Tibial artery (tissue), 4 donors: ENCODE measurements around the gene CYTIP.

ENCODE experiments used
- DNase-seq, 2 donors: peaks; one replicate each; pipeline ENCODE4 v3.0.0-alpha.2; 2019
- H3K27ac ChIP-seq, 2 donors: fragments of 200-600 bp; sonication (generic) in 1 of 2; 1 replicate in 1 of 2; 2 replicates in 1 of 2; pipeline ENCODE4 v1.5.1; 2018 to 2019; ENCODE audit warnings: mild to moderate bottlenecking in 1 of 2
- H3K27me3 ChIP-seq, 2 donors: fragments of 200-600 bp; sonication (generic) in 1 of 2; one replicate each; pipeline versions ENCODE4 v1.5.1 to v1.6.0; 2016 to 2019
- H3K36me3 ChIP-seq, 3 donors: fragments of 200-600 bp; sonication (generic) in 2 of 3; one replicate each; pipeline ENCODE4 v1.5.1; 2016 to 2019; ENCODE audit warnings: mild to moderate bottlenecking in 2 of 3
- H3K4me1 ChIP-seq, 4 donors: fragments of 200-600 bp; sonication (generic) in 2 of 4; 1 replicate in 3 of 4; 2 replicates in 1 of 4; pipeline ENCODE4 v1.5.1; 2016 to 2019
- H3K4me3 ChIP-seq, 2 donors: fragments of 200-600 bp; sonication (generic) in 1 of 2; 1 replicate in 1 of 2; 2 replicates in 1 of 2; pipeline ENCODE4 v1.5.1; 2018 to 2019; ENCODE audit warnings: mild to moderate bottlenecking in 2 of 2
- H3K9me3 ChIP-seq, 3 donors: fragments of 200-600 bp; sonication (generic) in 1 of 3; one replicate each; pipeline ENCODE4 v1.5.1; 2016 to 2019
- CTCF ChIP-seq, 2 experiments: fragments of 200-600 bp in 1 of 2; fragments of 450-650 bp in 1 of 2; IDR thresholded peaks; one replicate each; pipeline ENCODE4 v1.5.1; 2017 to 2019; ENCODE audit warnings: antibody characterized with exemption in 2 of 2, mild to moderate bottlenecking in 1 of 2, moderate library complexity in 1 of 2
- intact Hi-C: fragments of 100-400 bp; cut with DNase I; formaldehyde crosslinking; loops from one replicate; pipeline ENCODE4 v1.15.0; 2023; ENCODE audit warnings: low total_unique reads

The CYTIP gene

GRCh38 chr2:157460897-157461296 lies 17.0 kb upstream of the CYTIP start:
- Histone ChIP-seq H3K27ac (no peak overlapping the region), H3K4me3 (no peak overlapping the region)
- intact Hi-C loops: no loop called here

GRCh38 chr2:157460384-157460837 lies 16.5 kb upstream of the CYTIP start:
- Histone ChIP-seq H3K27ac (no peak overlapping the region), H3K4me3 (no peak overlapping the region), H3K4me1 (no peaks in the 10 kb centered on the region), H3K36me3 (no peaks in the 10 kb centered on the region), H3K9me3 (no peaks in the 10 kb centered on the region), H3K27me3 (no peaks in the 10 kb centered on the region)
- no peak for DNase-seq
- TF ChIP-seq CTCF (IDR thresholded peaks at IDR 0.05): no peak
- intact Hi-C loops: no loop called here

More at GRCh38 chr2:157460897-157461296, 17.0 kb upstream of the CYTIP start:
- Histone ChIP-seq H3K4me1 (no peaks in the 10 kb centered on the region), H3K27me3 (no peaks in the 10 kb centered on the region), H3K9me3 (no peaks in the 10 kb centered on the region), H3K36me3 (no peaks in the 10 kb centered on the region)
- TF ChIP-seq CTCF (IDR thresholded peaks at IDR 0.05): no peak
- DNase-seq: no peak

DNA sequence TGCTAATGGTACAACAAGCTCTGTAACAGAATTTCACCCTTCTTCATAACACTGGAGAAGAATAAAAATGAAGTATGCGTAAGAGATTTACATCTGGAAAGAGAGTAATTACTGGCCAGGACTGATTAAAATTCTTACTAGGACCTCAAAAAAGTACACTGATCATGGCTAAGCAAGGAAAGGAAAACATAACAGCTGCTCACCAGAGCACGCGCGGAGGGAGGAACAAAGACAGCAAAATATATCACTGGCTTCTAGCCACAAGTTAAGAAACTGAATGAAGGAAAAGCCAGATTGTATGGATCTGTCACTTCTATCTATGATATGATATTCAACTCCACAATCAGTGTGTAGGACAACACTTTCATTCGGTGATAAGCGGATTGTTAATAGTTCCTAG lies 15.6 kb upstream of the CYTIP start:
- Histone ChIP-seq H3K9me3 (no peaks in the 10 kb centered on the region), H3K4me1 (no peaks in the 10 kb centered on the region), H3K27me3 (no peaks in the 10 kb centered on the region), H3K4me3 (no peak overlapping the region), H3K36me3 (no peaks in the 10 kb centered on the region), H3K27ac (no peak overlapping the region)
- intact Hi-C loops: no loop called here
- no peak for DNase-seq
- no peak for TF ChIP-seq CTCF (IDR thresholded peaks at IDR 0.05)

GRCh38 chr2:157447741-157448140 lies 3.9 kb upstream of the CYTIP start:
- no peaks in the 10 kb centered on the region for H3K9me3 ChIP-seq
- H3K4me3 ChIP-seq: no peak overlapping the region
- intact Hi-C loops: no loop called here
- no peak overlapping the region for H3K27ac ChIP-seq
- no peak for TF ChIP-seq CTCF (IDR thresholded peaks at IDR 0.05)
- no peaks in the 10 kb centered on the region for H3K36me3 ChIP-seq
- H3K27me3 ChIP-seq: no peaks in the 10 kb centered on the region
- H3K4me1 ChIP-seq: no peaks in the 10 kb centered on the region
- no peak for DNase-seq

- intact Hi-C loops: no loop called here
- no peak overlapping the region for H3K27ac ChIP-seq
- H3K9me3 ChIP-seq: no peaks in the 10 kb centered on the region
- no peak for TF ChIP-seq CTCF (IDR thresholded peaks at IDR 0.05)
- no peaks in the 10 kb centered on the region for H3K36me3 ChIP-seq
- no peak for DNase-seq
- H3K4me1 ChIP-seq: no peaks in the 10 kb centered on the region
- no peaks in the 10 kb centered on the region for H3K27me3 ChIP-seq
- H3K4me3 ChIP-seq: no peak overlapping the region
Measured at GRCh38 chr2:157447031-157447430, 3.1 kb upstream of the CYTIP start.

DNA sequence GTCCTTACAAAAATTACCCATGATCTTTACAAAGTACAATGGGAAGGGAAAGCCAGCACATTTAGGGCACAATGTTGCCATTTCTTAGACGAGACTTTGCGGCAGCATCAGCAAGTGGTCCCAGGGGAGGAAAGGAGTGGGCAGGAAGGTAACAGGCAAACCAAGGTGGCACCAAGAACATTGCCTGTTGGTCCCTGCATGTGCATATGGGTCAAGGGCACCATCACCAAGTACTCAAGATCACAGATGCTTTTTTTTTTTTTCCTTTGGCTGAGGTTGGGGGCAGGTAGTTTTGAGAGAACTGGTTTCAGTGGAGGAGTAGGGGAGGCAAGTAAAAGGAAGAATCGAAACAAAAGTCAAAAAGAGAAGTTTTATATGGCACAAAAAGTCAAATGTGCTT lies 752 bp upstream of the CYTIP start:
- no peak for DNase-seq
- Histone ChIP-seq H3K36me3 (no peaks in the 10 kb centered on the region), H3K9me3 (no peaks in the 10 kb centered on the region), H3K27ac (no peak overlapping the region), H3K4me3 (no peak overlapping the region), H3K27me3 (no peaks in the 10 kb centered on the region), H3K4me1 (peaks cover 0 to 8% (median 0%) of the 10 kb centered on the region in 4 donors)
- intact Hi-C loops: no loop called here
- TF ChIP-seq CTCF (IDR thresholded peaks at IDR 0.05): no peak
